IMR-90 (cell line): ENCODE measurements around the gene INPP5D.
"Not testable (repeated sequence)": the region's sequence is repeated elsewhere in the genome, so short reads cannot be mapped to it uniquely, and the experiment has no call there.

Experiments used
- BHLHE40 ChIP-seq: fragments of 150-350 bp; IDR thresholded peaks from 2 replicates; pipeline ENCODE4 v1.6.1; 2016; ENCODE audit warnings: mild to moderate bottlenecking, low read depth, low read length
- CEBPB ChIP-seq: IDR thresholded peaks from 2 replicates; pipeline ENCODE4 v1.6.1; 2012; ENCODE audit warnings: low read depth, low read length, improper control_type of control experiment
- CTCF ChIP-seq: conservative IDR thresholded peaks from 2 replicates; pipeline ENCODE4 v1.5.1; 2012; ENCODE audit warnings: mild to moderate bottlenecking, low read depth, low read length, improper control_type of control experiment
- FOS ChIP-seq: fragments of 150-350 bp; IDR thresholded peaks from 2 replicates; pipeline ENCODE4 v1.6.1; 2016; ENCODE audit warnings: low read depth, low read length
- MAZ ChIP-seq: IDR thresholded peaks from 2 replicates; pipeline ENCODE4 v1.6.1; 2012; ENCODE audit warnings: low read depth, mild to moderate bottlenecking, low read length, improper control_type of control experiment, moderate library complexity, borderline replicate concordance
- MXI1 ChIP-seq: IDR thresholded peaks from 2 replicates; pipeline ENCODE4 v1.6.1; 2012; ENCODE audit warnings: low read depth, mild to moderate bottlenecking, low read length, moderate library complexity, borderline replicate concordance
- POLR2A ChIP-seq: IDR thresholded peaks from 2 replicates; pipeline ENCODE4 v1.6.1; 2012; ENCODE audit warnings: mild to moderate bottlenecking, low read depth, low read length
- SMC3 ChIP-seq: fragments of 150-350 bp; IDR thresholded peaks from 2 replicates; pipeline ENCODE4 v1.6.1; 2016; ENCODE audit warnings: low read depth, mild to moderate bottlenecking, antibody characterized with exemption, low read length, moderate library complexity

DNA sequence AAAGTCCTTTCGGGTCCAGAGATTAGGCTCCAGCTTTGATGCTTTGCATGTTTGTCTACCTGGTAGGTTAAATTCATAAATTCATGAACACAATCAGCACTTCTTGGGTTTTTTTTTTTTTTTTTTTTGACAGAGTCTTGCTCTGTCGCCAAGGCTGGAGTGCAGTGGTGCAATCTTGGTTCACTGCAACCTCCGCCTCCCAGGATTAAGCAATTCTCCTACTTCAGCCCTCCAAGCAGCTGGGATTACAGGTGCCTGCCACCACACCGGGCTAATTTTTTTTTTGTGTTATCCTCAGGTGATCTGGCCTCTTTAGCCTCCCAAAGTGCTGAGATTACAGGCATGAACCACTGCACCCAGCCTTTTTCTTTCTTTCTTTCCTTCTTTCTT is 5.1 kb downstream of the INPP5D start:
- not testable (repeated sequence) for TF ChIP-seq CTCF, CEBPB, MAZ, POLR2A, BHLHE40, SMC3, MXI1, FOS
